Femur (tissue), 1 donor: Measurements from ENCODE around the gene KCNT1.

Source experiments
- DNase-seq: peaks from one replicate; pipeline ENCODE4 v3.0.0-alpha.2; 2017

The KCNT1 gene

DNA sequence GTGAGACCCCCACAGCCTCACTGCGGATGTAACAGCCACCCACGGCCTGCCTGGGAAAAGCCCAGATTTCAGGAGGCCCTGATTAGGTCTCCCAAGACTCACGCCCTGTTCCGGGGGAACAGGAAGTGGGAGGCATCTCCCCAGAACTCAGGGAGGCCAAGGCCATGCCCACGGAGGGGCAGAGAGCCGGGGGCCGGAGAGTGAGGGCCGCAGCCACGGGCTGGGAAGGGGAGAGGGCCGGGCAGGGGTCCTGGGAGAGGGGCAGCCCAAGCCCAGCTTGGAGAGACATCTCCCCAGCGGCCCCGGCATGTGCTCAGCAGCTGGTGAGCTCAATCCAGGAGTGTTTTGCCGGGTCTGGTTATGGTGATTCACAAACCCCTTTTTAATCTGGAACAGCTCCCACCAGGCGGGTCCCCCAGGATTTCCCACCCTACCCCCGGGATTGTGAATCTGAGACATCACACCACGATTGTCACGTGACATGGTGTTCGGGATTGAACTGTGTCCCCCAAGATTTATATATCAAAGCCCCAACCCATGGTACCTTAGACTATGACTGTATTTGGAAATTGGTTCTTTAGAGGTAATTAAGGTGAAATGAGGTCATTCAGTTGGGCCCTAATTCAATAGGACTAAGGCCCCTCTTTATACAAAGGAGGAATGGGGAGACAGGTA is 26.6 kb downstream of the KCNT1 start:
- DNase-seq = no peak

DNA sequence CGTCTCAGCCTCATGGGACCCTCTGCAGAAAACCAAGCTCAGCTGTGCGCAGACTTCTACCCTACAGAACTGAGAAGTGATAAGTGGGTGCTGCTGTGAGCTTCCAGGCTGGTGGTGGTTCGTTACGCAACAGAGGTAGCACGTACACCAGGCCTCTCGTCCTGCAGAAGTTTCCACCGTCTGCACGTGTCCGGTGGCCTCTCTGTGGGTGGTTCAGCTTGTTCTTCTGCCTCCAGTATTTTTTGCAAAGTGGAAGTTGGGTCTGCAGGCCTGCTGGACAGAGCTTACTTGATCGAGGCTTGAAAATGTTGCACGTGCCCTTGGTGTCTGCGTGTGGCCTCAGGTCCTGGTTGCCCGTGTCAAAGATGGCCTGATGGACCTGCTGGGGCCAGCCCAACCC is 27.5 kb downstream of the KCNT1 start:
- DNase-seq = no peak

GRCh38 chr9:135731454-135731853 is 29.5 kb downstream of the KCNT1 start:
- no peak for DNase-seq

GRCh38 chr9:135732569-135733257 is 30.7 kb downstream of the KCNT1 start:
- no peak for DNase-seq

DNA sequence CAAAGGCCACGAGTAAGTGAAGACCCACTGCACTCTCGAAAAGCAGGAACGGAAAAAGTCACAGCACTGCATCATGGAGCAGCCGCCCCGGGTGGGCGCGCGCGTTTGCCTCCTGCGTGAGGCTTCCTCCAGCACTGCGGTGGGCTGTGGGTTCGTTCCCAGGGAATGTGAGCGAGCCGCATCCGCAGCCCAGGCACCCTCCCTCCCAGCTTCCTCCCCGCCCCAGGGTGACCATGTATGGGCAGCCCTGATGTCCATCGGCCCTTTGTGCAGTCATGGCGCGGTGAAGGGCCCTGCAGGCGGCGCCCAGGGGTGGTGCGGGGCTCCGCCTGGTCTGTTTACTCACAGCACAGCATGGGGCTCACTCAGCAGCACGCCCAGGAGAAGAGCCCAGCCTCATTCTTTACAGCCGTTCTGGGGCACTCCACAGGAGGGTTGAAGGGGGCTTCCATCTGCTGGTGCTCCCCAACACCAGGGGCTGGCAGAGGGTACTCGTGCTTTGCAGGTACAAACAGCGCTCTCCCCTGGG is 32.7 kb downstream of the KCNT1 start:
- no peak for DNase-seq

DNA sequence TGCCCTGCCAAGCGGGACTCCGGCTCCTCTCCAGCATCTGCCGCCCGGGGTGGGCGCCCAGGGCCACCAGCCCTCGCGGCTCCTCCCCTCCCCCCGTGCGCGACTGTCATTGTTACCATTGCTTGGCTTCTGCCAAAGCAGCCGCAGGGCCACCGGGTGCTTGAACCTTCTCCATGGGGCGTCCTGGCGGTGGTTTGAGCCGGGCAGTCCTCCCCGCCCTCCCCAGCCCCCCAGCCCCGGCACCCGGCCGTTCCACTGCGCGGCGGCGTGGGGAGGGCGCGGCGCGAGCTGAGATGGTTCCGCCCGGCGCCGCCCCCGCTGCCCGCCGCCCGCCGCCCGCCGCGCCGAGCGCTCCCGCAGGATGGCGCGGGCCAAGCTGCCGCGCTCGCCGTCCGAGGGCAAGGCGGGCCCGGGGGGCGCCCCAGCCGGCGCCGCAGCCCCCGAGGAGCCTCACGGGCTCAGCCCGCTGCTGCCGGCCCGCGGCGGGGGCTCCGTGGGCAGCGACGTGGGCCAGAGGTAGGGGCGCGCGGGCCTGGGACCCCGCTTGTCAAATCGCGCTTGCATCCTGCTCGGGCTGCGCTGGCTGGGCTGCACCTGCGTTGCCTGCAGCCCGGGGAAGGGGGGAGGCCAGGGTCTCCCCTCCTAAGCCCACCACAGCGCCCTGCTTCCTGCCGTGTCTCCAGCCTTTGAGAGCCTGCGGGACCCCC is 34.4 kb downstream of the KCNT1 start:
- no peak for DNase-seq

DNA sequence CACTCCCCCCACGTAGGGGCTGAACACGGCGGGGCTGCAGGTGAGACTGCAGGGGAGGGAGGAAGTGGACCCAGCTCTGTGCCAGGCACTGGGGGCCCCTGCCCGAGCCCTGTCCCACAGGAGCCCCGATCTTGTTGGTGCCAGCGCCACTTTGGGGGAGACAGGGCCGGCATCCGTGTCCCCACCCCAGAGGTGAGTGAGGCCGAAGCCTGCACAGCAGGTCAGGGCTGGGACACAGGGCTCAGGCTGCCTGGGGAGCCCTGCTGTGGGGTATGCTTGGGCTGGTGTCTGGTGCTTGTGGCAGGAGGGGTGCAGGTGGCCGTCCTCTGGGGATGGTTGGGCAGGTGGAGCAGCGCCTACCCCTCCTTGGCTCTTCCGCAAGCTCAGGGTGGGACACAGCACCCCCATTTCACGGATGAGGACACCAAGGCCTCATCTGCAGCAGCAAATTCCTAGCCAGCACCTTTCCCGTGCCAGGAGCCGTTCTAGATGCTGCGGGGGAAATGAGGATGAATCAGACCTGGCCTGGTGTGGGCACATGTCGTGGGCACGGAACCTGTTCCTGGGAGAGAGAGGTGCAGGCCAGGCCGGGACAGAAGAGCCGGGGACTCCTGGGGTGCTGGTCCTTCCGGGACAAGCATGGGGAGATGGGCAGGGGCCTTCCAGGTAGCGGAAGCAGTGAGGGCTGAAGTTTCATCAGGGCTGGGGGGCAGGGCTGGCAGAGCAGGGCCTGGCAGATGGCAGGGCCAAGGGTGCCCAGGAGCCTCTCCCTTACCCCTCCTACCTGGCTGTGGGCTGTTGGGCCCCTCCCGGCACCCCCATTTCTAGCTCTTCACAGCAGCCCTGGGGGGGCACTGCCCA is 35.2 kb downstream of the KCNT1 start:
- DNase-seq = no peak

DNA sequence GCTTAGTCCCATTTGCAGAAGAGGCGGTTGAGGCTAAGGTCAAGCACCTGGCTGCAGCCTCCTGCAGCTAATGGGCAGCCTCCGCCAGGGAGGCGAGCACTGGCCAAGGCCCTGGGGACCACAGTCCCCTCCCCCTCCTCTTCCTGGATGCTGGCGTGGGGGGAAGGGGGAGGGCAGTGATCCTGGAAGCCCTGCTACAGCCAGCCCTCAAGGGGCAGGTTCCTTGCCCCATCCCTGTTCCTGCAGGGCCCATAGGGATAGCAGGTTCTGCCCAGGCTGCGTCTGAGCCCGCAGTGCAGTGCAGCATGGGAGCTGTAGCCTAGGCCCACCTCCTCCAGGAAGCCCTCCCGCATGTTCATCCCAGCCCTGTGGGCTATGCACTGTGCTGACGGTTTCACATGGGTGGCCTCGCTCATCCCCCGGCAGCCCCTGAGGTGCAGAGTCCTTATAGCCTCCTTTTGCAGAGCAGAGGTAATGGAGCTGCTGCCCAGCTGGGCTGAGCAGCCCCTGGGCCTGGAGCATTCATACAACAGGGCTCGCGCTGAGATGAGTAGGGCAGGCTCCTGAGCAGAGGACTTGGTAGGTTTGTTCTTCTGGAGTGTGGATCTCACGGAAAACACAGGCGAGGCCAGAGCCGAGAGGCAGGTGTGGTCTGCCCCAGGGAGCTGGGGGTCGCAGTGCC is 36.0 kb downstream of the KCNT1 start:
- no peak for DNase-seq

- DNase-seq = no peak
These were observed 37.6 kb downstream of the KCNT1 start for GRCh38 chr9:135739271-135740220.

GRCh38 chr9:135741276-135742219 is 39.6 kb downstream of the KCNT1 start:
- DNase-seq = no peak

DNA sequence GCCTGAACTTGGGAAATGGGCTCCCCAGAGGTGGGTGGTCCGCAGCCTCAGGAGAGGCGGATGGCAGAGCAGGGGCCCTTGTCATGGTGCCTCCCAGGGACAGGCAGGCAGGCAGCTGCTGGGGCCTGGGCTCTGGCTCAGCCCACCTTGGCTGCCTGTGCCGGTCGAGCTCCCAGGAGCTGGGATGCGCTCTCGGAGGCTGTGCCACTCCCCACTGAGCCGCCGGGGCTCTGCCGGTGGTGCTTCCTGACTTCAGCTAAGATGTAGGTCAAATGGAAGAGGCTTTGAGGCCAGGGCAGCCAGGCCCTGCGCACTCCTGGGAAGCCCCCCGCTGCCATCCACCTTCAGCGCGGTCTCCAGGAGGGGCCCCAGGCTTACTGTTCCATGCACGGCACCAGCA is 41.0 kb downstream of the KCNT1 start:
- no peak for DNase-seq

GRCh38 chr9:135743546-135744332 is 41.8 kb downstream of the KCNT1 start:
- no peak for DNase-seq

- DNase-seq = no peak
These were observed 42.5 kb downstream of the KCNT1 start for GRCh38 chr9:135744333-135745070.

DNA sequence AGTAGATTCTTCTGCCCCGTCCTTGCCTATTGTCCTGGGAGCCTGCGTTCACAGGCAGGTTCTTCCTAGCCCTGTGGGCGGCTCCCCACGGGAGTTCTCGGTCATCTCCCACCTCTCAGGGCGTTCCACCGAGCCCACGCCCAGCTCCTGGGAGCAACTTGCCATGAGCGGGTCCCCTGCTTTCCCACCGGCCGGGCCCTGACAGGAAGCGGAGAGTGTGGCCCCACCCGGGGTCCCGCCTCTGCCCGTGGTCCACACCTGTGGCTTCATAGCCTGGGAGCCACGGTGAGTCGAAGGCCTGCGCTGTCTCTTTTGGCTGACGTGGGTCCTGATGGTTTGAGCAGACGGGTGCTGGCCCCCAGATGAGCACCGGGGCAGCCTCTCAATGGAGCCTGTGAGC is 43.2 kb downstream of the KCNT1 start:
- no peak for DNase-seq

DNA sequence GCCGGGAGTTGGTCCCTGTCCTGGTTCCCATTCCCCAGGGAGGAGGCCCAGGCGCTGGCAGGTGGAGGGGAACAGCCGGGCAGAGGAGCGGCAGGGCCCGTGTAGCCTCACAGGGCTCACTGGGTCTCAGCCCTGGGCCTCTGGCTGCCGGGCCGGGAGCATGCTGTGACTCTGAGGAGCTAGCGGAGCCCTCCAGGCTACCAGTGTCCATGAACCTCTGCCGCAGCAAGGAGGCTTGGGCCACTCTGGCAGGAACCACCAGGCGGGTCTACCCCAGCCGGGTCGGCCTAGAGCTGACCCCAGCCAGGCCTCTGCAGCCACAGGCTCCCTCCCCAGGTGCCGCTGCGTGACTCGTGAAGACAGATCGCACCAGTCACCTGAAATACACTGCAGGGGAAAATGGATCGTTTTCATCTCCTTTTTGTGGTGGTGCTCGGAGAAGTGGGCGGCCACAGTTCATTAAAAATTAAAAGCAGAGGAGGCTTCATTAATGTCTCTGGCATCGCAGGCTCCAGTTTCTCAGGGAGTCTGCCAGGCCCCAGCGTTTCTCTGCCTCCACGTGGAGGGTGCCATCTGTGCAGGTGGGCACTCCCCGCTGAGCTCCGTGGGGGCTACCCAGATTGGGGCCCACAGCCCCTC is 43.8 kb downstream of the KCNT1 start:
- no peak for DNase-seq

DNA sequence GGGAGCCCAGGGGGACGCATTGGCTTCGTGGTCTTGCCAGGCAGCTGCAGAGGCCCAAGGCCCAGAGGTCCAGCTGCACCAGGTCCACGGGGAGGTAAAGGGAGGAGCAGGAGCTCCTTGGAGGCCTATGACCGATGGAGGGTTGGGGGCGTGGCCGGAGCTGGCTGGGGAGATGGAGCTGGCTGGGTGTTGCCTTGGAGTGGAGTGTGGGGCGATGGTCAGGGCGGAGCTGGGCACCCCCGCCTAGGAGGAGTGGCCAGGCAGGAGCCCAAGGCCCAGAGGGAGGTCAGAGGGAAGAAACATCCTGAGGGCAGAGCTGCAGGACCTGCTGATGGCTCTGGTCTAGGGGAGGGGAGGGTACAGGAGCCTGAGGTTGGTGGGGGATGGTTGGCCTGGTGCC is 44.6 kb downstream of the KCNT1 start:
- no peak for DNase-seq

DNA sequence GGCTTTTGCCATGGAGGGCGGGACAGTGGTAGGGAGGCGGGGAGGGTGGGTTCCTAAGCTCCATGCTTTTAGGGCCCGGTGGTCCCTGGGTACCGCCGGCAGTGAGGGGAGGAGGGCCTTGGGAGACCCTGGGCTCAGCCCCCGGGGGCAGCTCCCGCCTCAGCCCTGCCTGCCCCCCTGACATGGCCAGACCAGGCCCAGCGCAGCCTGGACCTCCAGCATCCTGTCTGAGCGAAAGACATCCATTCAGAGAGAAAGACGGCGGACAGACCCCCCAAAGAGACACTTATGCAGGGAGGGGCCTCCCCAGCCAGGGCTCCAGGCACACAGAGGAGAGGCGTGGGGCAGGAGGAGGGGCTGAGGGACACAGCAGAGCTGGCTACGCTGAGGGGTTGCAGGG is 45.3 kb downstream of the KCNT1 start:
- no peak for DNase-seq

GRCh38 chr9:135748676-135749075 is 46.7 kb downstream of the KCNT1 start:
- DNase-seq = no peak
